Skeletal muscle satellite cell (primary cell): ENCODE data around the gene LRP1B.
"Not testable (repeated sequence)": the region's sequence is repeated elsewhere in the genome, so short reads cannot be mapped to it uniquely, and the experiment has no call there.

Experiments
- H3K27me3 ChIP-seq: 2 replicates; pipeline ENCODE4 v1.7.0; 2013; ENCODE audit warnings: low read length; ENCODE audit not compliant: control insufficient read depth, insufficient read depth
- H3K36me3 ChIP-seq: 2 replicates; pipeline ENCODE4 v1.7.0; 2013; ENCODE audit warnings: mild to moderate bottlenecking, control low read depth, low read length; ENCODE audit not compliant: insufficient read depth
- H3K4me1 ChIP-seq: 2 replicates; pipeline ENCODE4 v1.7.0; 2013; ENCODE audit warnings: low read length; ENCODE audit not compliant: control insufficient read depth, insufficient read depth
- H3K4me2 ChIP-seq: 2 replicates; pipeline ENCODE4 v1.7.0; 2013; ENCODE audit warnings: mild to moderate bottlenecking, low read length
- H3K4me3 ChIP-seq: 2 replicates; pipeline ENCODE4 v1.7.0; 2013; ENCODE audit warnings: low read length
- H3K9ac ChIP-seq: 2 replicates; pipeline ENCODE4 v1.7.0; 2013; ENCODE audit warnings: mild to moderate bottlenecking, low read depth, low read length, moderate library complexity
- H3K9me3 ChIP-seq: replicated peaks from 2 replicates; pipeline ENCODE4 v1.7.0; 2013; ENCODE audit warnings: mild to moderate bottlenecking, control low read depth, low read length

LRP1B gene

DNA sequence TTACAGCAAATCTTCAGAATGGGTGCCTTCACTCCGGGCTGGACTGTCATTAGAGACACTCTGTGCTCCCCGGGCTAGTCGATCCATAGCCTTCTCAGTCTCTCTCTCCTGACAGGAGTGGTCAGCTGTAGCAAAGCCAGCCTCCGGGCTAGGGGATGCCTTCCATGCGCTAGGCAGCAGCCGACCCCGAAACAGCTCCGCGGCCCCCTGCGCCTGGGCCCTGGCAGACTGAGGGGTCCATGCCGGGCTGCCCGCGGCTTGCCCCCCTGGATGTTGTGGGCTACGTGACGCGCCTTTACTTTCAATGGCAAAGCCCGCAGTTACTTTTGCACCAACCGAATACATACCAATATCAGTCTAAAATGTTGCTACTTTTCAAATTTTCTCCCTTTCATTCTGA is 1447.2 kb downstream of the LRP1B start:
- Histone ChIP-seq H3K9ac (no peak overlapping the region), H3K27me3 (no peaks in the 10 kb centered on the region), H3K4me2 (no peak overlapping the region), H3K9me3 (no peaks in the 10 kb centered on the region), H3K36me3 (no peaks in the 10 kb centered on the region), H3K4me3 (no peak overlapping the region), H3K4me1 (no peaks in the 10 kb centered on the region)

GRCh38 chr2:140680862-140681261 is 1450.0 kb downstream of the LRP1B start:
- H3K27me3 ChIP-seq: no peaks in the 10 kb centered on the region
- H3K9me3 ChIP-seq: no peaks in the 10 kb centered on the region
- H3K4me2 ChIP-seq: no peak overlapping the region
- no peaks in the 10 kb centered on the region for H3K36me3 ChIP-seq
- H3K4me1 ChIP-seq: no peaks in the 10 kb centered on the region
- no peak overlapping the region for H3K4me3 ChIP-seq
- no peak overlapping the region for H3K9ac ChIP-seq

- H3K36me3 ChIP-seq: no peaks in the 10 kb centered on the region
- no peaks in the 10 kb centered on the region for H3K27me3 ChIP-seq
- no peak overlapping the region for H3K4me3 ChIP-seq
- no peaks in the 10 kb centered on the region for H3K9me3 ChIP-seq
- no peak overlapping the region for H3K4me2 ChIP-seq
- no peak overlapping the region for H3K9ac ChIP-seq
- H3K4me1 ChIP-seq: no peaks in the 10 kb centered on the region
Measured at GRCh38 chr2:140679752-140680151, 1451.1 kb downstream of the LRP1B start.

DNA sequence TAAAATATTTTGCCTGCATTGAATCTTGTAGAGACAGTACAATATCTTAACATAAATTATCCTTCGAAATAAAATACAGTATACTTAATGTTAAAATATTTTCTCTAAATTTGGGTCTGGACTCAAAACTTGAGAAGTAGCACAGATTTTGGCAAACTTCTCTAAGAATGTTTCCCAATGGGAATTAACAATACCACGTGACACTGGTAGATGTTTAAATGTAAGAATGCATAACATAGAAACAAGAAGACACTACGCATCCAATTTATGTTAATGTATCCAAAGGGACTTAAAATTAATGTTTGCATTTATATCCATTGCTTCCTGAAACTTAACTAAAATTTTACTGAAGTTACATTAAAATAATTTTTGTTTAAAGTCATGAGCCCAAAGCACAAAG is 1460.9 kb downstream of the LRP1B start:
- Histone ChIP-seq H3K4me2 (no peak overlapping the region), H3K9me3 (no peaks in the 10 kb centered on the region), H3K4me3 (no peak overlapping the region), H3K27me3 (no peaks in the 10 kb centered on the region), H3K36me3 (no peaks in the 10 kb centered on the region), H3K9ac (no peak overlapping the region), H3K4me1 (no peaks in the 10 kb centered on the region)

- H3K4me3 ChIP-seq: no peak overlapping the region
- H3K9ac ChIP-seq: no peak overlapping the region
- no peak overlapping the region for H3K4me2 ChIP-seq
- H3K27me3 ChIP-seq: no peaks in the 10 kb centered on the region
- H3K4me1 ChIP-seq: no peaks in the 10 kb centered on the region
- no peaks in the 10 kb centered on the region for H3K36me3 ChIP-seq
- H3K9me3 ChIP-seq: no peaks in the 10 kb centered on the region
Measured at GRCh38 chr2:140667203-140667602, 1463.6 kb downstream of the LRP1B start.

DNA sequence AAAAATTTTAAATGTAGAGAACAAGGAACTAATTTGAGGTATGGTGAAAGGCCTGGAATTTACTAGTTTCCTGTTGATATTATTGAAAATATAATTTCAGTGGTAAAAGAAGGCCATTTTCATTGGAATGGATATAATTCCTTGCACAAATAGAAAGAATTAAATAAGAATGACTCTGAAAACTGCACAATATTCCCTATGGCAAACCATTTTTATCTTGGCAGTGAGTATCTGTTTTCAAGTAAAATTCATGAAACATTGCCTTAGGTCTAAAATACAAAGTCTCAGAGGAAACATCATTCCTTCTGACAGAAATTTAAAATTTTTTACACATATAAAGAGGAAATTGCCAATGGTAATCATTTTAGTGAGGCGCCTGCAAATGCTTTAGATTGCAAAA is 1468.3 kb downstream of the LRP1B start:
- H3K9me3 ChIP-seq: no peaks in the 10 kb centered on the region
- no peaks in the 10 kb centered on the region for H3K4me1 ChIP-seq
- no peaks in the 10 kb centered on the region for H3K27me3 ChIP-seq
- no peak overlapping the region for H3K4me3 ChIP-seq
- H3K36me3 ChIP-seq: no peaks in the 10 kb centered on the region
- H3K4me2 ChIP-seq: no peak overlapping the region
- no peak overlapping the region for H3K9ac ChIP-seq

- H3K4me2 ChIP-seq: no peak overlapping the region
- H3K27me3 ChIP-seq: no peaks in the 10 kb centered on the region
- H3K36me3 ChIP-seq: no peaks in the 10 kb centered on the region
- H3K9ac ChIP-seq: no peak overlapping the region
- no peak overlapping the region for H3K4me3 ChIP-seq
- no peaks in the 10 kb centered on the region for H3K4me1 ChIP-seq
- H3K9me3 ChIP-seq: no peaks in the 10 kb centered on the region
Measured at GRCh38 chr2:140658760-140659692, 1471.8 kb downstream of the LRP1B start.

GRCh38 chr2:140657657-140658056 is 1473.2 kb downstream of the LRP1B start:
- no peak overlapping the region for H3K4me2 ChIP-seq
- H3K36me3 ChIP-seq: no peaks in the 10 kb centered on the region
- no peak overlapping the region for H3K9ac ChIP-seq
- no peaks in the 10 kb centered on the region for H3K4me1 ChIP-seq
- H3K9me3 ChIP-seq: no peaks in the 10 kb centered on the region
- no peak overlapping the region for H3K4me3 ChIP-seq
- H3K27me3 ChIP-seq: no peaks in the 10 kb centered on the region

DNA sequence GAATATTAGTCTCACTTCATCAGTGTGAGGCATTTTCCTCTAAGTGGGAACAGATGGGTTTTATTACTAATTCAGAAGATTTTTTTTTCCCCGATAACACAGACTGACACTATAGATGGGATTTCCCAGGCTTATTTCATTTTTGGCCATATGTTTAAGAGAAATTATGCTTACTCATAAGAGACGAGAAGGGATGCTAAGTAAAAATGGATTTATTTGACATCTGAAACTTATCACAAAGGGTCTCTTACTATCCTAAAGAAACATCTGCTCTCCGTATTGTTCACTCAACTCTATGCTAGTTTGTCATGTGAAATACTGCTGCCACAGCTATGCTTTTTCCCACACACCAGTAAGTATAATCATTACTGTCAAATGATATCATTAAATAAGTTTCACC is 1476.3 kb downstream of the LRP1B start:
- Histone ChIP-seq H3K4me3 (no peak overlapping the region), H3K27me3 (no peaks in the 10 kb centered on the region), H3K9ac (no peak overlapping the region), H3K9me3 (no peaks in the 10 kb centered on the region), H3K36me3 (no peaks in the 10 kb centered on the region), H3K4me2 (no peak overlapping the region), H3K4me1 (peaks cover 8% of the 10 kb centered on the region)

GRCh38 chr2:140650825-140651224 is 1480.0 kb downstream of the LRP1B start:
- no peak overlapping the region for H3K4me3 ChIP-seq
- H3K4me1 ChIP-seq: peaks cover 8% of the 10 kb centered on the region
- peak overlapping the region; percentile 49 for H3K4me2 ChIP-seq
- no peaks in the 10 kb centered on the region for H3K27me3 ChIP-seq
- H3K9ac ChIP-seq: no peak overlapping the region
- H3K36me3 ChIP-seq: no peaks in the 10 kb centered on the region
- H3K9me3 ChIP-seq: no peaks in the 10 kb centered on the region

DNA sequence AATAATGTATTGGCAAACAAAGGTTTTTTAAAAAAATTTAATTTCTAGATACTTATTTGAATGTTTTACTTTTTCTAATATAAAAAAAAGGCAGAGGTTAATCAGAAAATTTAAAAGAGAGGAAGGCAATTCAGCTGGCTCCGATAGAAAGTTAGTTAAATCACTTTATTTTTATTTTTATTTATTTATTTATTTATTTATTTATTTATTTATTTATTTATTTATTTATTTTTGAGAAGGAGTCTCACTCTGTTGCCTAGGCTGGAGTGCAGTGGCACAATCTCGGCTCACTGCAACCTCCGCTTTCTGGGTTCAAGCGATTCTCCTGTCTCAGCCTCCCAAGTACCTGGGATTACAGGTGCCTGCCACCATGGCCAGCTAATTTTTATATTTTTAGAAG is 1480.7 kb downstream of the LRP1B start:
- not testable (repeated sequence) for H3K4me3 ChIP-seq, H3K9ac ChIP-seq, H3K4me2 ChIP-seq, H3K4me1 ChIP-seq, H3K27me3 ChIP-seq, H3K36me3 ChIP-seq, H3K9me3 ChIP-seq

DNA sequence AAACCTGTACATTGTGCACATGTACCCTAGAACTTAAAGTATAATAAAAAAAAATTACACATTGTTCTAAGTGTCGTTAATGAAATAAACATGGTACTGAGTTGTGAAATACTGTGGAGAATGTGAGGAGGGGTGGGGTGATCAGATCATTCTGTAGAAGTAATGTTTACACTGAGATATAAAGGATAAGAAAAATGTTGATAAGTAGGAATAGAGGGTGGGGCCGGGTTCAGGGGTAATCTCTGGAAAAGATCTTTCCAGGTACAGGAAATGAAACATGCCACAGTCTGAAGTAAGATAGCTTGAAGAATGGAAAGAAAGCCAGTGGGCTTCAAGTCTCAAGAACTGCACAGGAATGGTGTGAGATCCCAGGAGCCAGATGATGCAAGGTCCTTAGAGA is 1482.4 kb downstream of the LRP1B start:
- Histone ChIP-seq H3K4me2 (no peak overlapping the region), H3K4me3 (no peak overlapping the region), H3K4me1 (peaks cover 17% of the 10 kb centered on the region), H3K9ac (no peak overlapping the region), H3K9me3 (no peaks in the 10 kb centered on the region), H3K27me3 (no peaks in the 10 kb centered on the region), H3K36me3 (no peaks in the 10 kb centered on the region)
